ENCODE data around the gene DDI1. TPM values are rescaled to one million over a fixed set of nuclear protein-coding genes. Genes with fewer than 3 reads are reported as not detected.

The DDI1 gene
- total and polyA plus RNA-seq, 8 donors: not detected

GRCh38 chr11:104061853-104062521 lies 25.5 kb downstream of the DDI1 start:
- no peak overlapping the region for H3K4me3 ChIP-seq
- H3K4me1 ChIP-seq: peaks cover 0 to 24% (median 0%) of the 10 kb centered on the region in 4 donors
- no peak for DNase-seq
- WGBS, 5 donors: 81 to 90% (median 83%) methylated on average over 9 of the region's 9 CpGs
- peak overlapping the region in 1 of 5 donors; percentile 26 for H3K27ac ChIP-seq
- intact Hi-C loops (cut with DNase I; ENCODE audit: low total_unique reads): no loop called here
- no peaks in the 10 kb centered on the region for H3K27me3 ChIP-seq
- H3K36me3 ChIP-seq: no peaks in the 10 kb centered on the region
- no peaks in the 10 kb centered on the region for H3K9me3 ChIP-seq
- TF ChIP-seq POLR2AphosphoS5 (IDR thresholded peaks at IDR 0.05): peak in 1 of 3 donors; percentile 14
- no peak for TF ChIP-seq POLR2A (IDR thresholded peaks at IDR 0.05)

DNA sequence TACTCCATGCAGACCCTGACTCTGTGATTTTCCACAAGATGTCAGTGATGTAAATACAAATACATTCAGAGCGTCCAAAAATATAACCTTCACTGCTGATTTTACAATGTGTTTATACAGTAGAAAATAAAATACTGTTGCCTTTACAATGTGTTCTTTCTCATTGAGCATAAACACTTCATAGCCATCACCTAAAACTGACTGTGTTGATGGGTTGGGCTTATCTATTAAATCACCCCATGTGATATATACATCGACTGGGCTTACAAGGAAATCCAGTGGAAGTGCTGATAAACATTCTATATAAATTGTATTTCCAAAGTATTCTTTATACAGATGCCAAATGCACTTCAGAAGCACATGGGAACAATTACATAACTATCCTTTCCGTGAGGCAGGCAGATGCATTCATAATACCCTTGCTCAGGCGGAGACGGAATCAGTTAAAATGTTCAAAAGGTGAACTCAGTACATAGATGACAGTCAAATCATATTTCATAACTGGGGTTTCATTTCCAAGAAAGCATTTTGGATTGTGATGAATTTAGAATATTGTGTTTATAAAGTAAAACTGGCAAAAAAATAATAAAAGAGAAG lies 27.7 kb downstream of the DDI1 start:
- intact Hi-C loops (cut with DNase I; ENCODE audit: low total_unique reads): no loop called here
- 68 to 78% (median 75%) methylated on average over 5 of the region's 5 CpGs for WGBS, 5 donors
- Histone ChIP-seq H3K4me3 (no peak overlapping the region), H3K36me3 (no peaks in the 10 kb centered on the region), H3K4me1 (peaks cover 0 to 24% (median 0%) of the 10 kb centered on the region in 4 donors), H3K27ac (no peak overlapping the region), H3K9me3 (no peaks in the 10 kb centered on the region), H3K27me3 (no peaks in the 10 kb centered on the region)
- DNase-seq: no peak
- TF ChIP-seq POLR2A (IDR thresholded peaks at IDR 0.05): no peak
- TF ChIP-seq POLR2AphosphoS5 (IDR thresholded peaks at IDR 0.05): no peak
- no peak for TF ChIP-seq EP300 (IDR thresholded peaks at IDR 0.05)
- TF ChIP-seq, protein P1, sequence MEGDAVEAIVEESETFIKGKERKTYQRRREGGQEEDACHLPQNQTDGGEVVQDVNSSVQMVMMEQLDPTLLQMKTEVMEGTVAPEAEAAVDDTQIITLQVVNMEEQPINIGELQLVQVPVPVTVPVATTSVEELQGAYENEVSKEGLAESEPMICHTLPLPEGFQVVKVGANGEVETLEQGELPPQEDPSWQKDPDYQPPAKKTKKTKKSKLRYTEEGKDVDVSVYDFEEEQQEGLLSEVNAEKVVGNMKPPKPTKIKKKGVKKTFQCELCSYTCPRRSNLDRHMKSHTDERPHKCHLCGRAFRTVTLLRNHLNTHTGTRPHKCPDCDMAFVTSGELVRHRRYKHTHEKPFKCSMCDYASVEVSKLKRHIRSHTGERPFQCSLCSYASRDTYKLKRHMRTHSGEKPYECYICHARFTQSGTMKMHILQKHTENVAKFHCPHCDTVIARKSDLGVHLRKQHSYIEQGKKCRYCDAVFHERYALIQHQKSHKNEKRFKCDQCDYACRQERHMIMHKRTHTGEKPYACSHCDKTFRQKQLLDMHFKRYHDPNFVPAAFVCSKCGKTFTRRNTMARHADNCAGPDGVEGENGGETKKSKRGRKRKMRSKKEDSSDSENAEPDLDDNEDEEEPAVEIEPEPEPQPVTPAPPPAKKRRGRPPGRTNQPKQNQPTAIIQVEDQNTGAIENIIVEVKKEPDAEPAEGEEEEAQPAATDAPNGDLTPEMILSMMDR (IDR thresholded peaks at IDR 0.05): no peak

GRCh38 chr11:104067534-104067933 lies 31.1 kb downstream of the DDI1 start:
- Histone ChIP-seq H3K4me1 (peaks cover 0 to 7% (median 0%) of the 10 kb centered on the region in 4 donors), H3K27me3 (no peaks in the 10 kb centered on the region), H3K9me3 (no peaks in the 10 kb centered on the region), H3K36me3 (no peaks in the 10 kb centered on the region), H3K27ac (no peak overlapping the region), H3K4me3 (no peak overlapping the region)
- no peak for DNase-seq
- WGBS, 5 donors: 60 to 76% (median 65%) methylated on average over 1 of the region's 1 CpG
- no peak for TF ChIP-seq POLR2AphosphoS5 (IDR thresholded peaks at IDR 0.05)
- TF ChIP-seq, protein P1 (IDR thresholded peaks at IDR 0.05): no peak
- TF ChIP-seq POLR2A (IDR thresholded peaks at IDR 0.05): no peak
- no peak for TF ChIP-seq EP300 (IDR thresholded peaks at IDR 0.05)
- intact Hi-C loops (cut with DNase I; ENCODE audit: low total_unique reads): no loop called here

DNA sequence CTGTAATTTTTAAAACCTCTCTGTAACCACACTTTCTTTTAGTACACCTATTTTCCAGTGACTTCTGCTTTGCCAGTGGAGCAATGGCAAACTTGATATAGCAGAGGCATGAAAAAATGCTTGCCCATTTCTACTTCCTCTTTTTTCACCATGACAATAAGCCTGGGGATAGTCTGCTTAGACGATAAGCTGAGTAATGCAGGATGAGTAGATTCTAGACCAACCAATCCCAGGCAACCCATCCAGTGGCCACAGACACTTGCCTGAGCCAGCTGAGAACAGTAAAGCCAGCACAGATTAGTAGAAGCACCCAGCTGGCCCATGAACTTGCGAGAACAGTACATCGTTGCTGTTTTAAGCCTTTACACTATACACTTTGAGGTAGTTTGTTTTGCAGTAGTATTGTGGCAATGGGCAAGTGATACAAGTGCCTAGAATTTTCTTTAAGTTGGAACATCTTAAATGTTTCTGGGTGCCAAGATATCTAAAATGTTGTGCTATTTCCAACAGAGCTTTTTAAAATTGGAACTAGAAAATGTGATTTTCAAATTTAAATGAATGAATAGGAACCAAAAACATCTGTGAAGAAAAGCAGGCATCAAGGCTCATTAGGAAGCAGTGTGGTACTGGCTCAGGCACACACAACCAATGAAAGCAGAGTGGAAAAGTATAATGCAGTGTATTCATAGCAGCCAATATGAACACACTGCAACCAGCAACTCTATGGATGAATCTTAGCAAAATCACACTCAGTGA lies 37.7 kb downstream of the DDI1 start:
- intact Hi-C loops (cut with DNase I; ENCODE audit: low total_unique reads): no loop called here
- WGBS, 5 donors: 60 to 74% (median 64%) methylated on average over 3 of the region's 3 CpGs
- Histone ChIP-seq H3K9me3 (no peaks in the 10 kb centered on the region), H3K36me3 (no peaks in the 10 kb centered on the region), H3K27me3 (no peaks in the 10 kb centered on the region), H3K27ac (no peak overlapping the region), H3K4me3 (no peak overlapping the region), H3K4me1 (peaks cover 0 to 6% (median 2%) of the 10 kb centered on the region in 4 donors)
- no peak for DNase-seq
- TF ChIP-seq, protein P1 (IDR thresholded peaks at IDR 0.05): no peak
- no peak for TF ChIP-seq POLR2AphosphoS5 (IDR thresholded peaks at IDR 0.05)
- TF ChIP-seq POLR2A (IDR thresholded peaks at IDR 0.05): no peak
- TF ChIP-seq EP300 (IDR thresholded peaks at IDR 0.05): no peak

Measured in stomach (tissue), 9 donors.